MV-4-11 (cell line): ENCODE measurements around the gene BRSK2.

Source experiments
- DNase-seq: peaks from one replicate; lab custom pipeline; 2025; lab: John Stamatoyannopoulos, UW

BRSK2 gene

DNA sequence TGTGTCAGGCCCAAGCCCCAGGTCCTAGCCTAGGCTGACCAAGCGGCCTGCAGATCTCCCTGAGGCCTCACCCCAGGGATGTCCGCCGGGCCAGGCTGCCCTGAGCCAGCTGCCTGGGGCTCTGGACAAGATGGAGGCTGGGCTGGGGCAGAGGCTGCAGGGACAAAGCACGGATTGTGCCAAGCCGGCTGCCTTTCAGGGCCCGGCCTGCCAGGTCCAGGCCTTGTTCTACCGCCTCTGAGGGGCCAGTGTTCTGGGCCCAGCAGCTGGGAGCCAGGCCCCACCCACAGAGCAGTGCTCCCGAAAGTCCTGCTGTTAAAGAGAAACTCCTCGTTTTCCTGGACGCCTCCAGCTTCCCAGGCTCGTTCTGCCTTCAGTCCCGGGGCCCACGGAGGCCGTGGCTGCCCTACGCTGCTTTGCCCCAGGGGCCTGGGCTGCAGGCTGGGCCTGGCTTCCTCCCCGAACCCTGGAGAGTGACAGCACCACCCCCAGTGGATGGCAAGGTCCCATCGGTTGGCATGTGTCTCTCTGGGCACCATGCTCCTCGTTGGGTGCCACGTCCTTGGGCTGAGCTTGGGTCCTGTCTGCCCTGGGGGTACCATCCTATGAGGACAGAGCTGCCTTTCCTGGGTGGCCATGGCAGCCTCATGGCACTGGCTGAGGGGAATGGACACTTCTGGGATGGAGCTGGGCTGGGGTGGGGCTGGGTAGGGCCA, 7.6 kb downstream of the BRSK2 start:
- no peak for DNase-seq

DNA sequence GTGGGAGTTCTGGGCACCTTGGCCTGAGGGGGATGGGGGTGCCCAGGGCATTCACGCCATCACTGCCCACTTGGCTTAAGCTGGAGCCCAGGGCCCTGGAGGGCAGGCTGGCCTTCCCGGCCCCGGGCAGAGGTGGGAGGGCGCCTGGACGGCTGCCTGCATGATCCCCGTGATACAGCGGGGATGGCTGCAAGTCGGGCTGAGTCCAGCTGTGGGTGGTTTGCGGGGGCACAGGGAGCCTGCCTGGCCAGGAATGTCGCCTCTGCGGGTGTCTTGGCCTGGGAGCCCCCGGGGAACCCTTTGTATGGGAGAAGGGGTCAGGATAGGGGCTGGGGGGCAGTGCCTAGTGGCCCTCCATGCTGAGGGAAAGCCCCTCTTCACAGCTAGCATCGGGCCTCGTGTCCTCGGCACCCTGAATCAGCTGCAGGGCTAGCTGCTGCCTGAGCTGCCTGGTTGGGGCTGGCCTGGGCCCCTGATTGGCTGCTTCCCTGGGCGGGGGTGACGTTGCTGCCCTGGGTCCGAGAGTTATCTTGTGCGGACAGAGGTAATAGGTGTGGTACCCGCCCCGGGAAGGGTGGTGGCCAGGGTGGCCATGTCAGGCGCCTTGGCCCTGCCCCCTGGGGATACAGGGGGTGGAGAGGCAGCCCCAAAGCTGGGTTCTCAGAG, 8.3 kb downstream of the BRSK2 start:
- no peak for DNase-seq

DNA sequence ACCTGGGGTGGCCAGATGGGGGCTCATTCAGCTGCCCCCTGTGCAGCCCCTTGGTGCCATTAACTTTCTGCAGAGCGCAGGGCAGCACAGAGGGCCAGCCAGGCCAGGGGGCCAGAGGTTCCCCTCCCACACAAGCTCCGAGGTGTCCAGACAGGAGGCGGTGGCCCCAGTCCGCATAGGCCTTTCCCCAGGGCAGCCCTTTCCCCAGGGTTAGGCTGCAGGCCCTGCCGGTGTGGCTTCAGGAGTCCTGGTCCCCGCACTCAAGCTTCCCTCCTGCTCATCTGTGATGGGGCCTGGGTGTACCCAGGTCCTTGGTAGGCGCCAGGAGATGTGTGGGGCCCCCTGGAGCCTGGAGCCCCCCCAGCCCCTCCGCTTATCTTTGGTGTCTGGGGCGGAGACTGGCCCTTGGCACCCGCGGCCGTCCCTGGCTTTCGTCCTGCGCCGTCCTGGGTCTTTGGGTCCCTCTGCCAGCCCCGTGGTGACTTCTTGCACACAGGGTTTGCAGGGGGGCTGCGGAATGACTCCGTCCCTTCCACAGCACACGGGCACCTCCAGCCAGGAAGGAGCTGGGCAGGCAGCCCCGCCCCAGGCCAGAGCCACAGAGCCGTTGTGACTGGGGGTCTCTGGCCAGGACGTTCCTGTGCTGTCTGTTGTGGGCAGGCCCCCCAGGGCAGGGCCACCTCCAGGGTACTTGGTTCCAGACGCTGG, 8.9 kb downstream of the BRSK2 start:
- DNase-seq: no peak

DNA sequence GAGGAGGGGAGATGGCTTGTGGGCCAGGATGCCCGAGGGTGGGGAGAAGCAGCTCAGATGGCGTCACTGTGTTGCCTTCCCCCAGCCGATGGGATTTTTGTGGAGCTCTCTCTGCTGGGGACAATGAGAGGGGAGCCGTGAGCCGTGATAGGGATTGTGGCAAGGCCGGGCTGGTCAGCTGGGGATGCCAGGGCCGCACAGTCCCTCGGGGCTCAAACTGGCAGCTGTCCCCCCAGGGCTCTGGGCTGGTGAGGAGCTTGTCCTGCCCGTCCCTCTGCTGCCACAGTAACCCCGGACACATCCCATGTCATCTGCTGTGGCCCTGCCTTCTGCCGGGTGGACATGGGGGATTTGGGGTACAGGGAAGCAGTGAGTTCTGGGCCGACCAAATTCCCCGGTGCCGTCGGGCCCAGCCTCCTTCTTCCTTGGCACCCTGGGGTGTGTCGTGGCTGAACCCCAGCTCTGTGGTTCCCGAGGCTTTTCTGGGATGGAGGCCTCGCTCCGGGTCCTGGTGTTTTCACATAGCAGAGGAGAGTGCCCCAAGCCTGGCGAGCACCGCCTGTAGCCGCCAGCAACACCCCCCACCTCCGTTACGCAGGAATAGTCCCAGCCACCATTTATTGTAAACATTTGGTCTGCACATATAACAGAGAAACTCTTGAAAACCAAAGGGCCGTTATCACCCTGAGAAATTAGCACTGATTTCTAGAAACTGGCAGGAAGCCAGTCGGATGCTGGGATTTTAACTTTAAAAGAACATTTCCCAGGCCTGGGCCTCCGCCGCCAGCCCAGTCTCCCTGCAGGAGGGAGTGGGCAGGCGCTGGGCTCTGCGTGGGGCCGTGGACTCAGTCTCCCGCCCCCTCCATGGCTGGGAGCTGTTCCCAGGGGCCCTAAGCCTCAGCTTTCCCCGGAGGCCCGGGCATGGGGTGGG, 9.9 kb downstream of the BRSK2 start:
- no peak for DNase-seq

- DNase-seq: no peak
Measured at GRCh38 chr11:1400317-1401170, 10.8 kb downstream of the BRSK2 start.

- DNase-seq: no peak
Measured at GRCh38 chr11:1401171-1401445, 11.4 kb downstream of the BRSK2 start.

GRCh38 chr11:1401656-1402221, 12.0 kb downstream of the BRSK2 start:
- peak; percentile 29 for DNase-seq

- DNase-seq: no peak
Measured at GRCh38 chr11:1402355-1403077, 12.8 kb downstream of the BRSK2 start.

GRCh38 chr11:1403078-1403620, 13.4 kb downstream of the BRSK2 start:
- DNase-seq: no peak

GRCh38 chr11:1403721-1404460, 14.2 kb downstream of the BRSK2 start:
- no peak for DNase-seq

DNA sequence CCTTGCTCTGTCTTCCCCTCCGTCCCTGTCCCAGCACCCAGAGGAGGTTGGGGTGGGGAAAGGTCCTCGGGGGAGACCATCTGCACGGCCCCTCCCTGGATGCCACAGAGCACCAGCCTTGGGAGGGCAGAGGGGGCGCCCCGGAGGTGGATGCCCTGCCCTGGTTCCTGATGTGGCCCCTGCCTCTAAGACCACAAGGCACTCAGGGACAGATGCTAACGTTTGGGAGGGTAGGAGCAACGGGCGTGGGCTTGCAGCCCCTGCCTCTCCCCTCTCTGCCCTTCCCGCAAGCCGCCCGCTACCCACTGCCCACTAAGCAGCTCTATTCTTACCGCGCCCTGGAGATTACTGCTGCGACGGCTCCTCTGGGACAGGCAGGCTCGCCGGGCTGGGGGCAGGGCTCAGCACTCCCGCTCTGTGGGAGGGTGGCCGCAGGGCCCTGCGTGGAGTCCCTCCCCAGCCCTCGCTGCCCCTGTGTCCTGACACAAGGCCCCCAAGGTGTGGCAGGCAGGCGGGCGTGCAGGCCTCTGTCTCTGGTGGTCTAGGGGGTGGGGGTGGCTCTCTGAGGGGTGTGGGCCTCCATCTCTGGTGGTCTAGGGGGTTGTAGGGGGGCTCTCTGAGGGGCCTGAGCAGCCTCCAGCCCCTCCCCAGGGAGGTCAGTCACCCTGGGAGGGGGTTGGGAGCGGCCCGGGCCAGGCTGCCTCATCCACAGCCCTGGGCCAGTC, 14.9 kb downstream of the BRSK2 start:
- DNase-seq: no peak

DNA sequence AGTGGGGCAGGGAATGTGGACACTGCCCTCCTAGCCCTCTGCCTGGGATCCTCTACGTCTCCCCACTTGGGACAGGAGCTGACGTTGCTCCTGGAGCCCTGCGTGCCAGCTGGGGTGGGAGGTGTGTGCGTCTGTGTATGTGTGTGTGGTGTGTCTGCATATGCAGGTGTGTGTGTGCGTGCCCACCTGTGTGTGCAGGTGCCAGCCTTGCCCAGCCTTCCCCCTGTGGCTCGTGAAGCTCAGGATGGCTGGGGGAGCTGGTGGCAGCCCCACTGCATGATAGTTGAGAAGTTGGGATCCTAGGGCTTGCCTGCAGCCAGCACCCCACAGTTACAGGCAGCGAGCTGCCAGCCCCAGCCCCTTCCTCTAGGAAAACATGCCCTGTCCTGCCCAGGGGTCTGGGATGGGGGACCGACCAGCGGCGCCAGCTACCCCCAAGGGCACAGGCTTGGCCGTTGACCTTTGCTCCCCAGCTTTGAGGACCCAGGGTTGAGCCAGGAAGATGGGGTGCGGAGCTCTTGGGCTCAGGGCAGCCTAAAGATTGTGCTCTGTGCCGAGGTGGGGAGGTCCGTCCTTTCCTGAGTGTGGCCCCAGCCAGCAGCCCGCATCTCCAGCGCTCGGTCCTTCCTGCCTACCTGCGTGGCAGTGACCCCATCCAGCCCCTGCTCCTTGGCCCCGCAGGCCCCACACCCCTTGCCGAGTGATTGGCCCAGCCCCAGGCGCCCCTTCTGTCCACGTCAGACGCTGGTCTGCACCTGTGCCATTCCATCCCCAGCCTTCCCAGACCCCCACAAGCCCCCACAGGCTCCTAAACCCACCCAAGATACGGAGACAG, 15.7 kb downstream of the BRSK2 start:
- no peak for DNase-seq

DNA sequence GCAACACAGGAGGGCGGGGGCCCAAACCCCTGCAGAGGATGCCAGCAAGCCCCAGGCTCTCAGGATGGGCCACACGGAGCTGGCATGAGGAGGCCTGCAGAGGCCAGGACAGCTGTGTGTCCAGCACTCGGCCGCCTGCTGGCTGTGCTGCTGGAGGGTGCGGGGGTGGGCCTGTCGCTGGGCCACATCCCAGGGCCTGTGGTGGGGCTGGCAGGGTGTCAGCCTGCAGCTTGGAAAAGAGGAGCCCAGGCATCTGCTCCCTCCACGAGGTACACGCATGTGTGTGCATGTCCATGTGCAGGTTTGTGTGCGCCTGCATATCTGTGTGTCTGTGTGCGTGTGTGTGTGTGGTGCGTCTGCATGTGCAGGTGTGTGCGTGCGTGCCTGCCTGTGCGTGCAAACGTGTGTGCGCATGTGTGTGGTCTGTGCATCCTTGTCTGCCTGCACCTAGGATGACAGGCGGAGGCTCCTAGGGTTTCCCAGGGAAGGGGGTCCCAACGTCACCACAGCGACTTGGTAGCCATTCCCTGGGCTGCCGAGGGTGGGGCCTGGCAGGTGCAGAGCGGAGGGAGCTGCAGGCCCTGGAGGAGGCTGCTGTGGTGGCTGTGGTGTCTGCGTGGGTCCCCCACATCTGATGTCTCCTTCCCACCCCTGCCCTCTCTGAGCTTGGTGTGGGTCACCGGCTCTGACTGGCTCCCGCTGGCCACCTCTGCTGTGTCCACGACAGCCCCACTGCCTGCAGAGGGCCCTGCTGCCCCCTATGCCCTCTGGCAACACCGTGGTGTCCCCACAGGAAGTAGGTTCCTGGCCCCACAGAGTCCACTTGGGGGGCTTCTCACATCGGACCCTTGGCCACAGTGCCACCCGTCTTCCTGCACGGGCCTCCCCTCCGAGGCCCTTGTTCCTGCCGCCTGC, 17.1 kb downstream of the BRSK2 start:
- no peak for DNase-seq

DNA sequence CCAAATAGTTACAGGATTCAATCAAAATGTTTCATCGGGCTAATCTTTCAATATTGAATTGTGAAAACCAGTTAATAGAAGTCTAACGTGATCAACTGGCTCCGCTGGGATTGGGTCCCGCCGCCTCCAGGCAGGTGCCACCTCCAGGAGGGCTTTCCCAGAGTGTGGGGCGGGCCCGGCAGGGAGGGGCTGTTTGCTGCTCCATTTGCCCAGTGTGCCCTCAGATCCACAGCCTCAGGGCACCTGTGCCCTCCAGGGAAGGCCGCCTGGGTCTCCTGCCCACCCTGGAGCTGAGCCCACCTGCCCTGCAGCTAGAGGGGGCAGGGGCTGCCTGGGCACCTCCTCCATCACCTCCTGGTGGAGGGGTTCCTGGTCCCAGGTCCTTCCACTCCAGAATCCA, 17.9 kb downstream of the BRSK2 start:
- no peak for DNase-seq

- DNase-seq: no peak
Measured at GRCh38 chr11:1408346-1408745, 18.6 kb downstream of the BRSK2 start.

- no peak for DNase-seq
Measured at GRCh38 chr11:1409108-1409851, 19.5 kb downstream of the BRSK2 start.
